ENCODE measurements around the gene RAPH1.

RAPH1 gene

DNA sequence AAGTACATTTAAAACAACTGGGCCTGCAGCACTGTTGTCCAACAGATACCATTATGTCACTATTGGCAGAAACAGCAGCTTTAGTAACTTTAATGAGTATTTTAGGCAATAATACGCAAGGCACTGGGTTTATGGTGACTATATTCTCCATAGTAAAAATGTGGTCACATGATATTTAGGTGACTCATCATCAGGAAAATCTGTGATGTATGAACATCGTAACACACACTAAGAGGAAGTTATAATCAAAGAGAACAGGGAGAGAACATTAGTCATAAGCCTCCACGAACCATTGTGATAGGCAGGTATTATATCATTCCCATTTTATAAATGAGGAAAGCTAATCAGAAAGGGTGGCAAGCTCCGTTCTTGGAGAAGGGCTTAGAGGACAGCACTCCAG lies 36.9 kb downstream of the RAPH1 start:
- Histone ChIP-seq H3K4me1 (ENCODE audit: control insufficient read depth in 1 of 2, insufficient read depth in 2 of 2, low read length in 2 of 2) (peaks cover 0 to 26% of the 10 kb centered on the region in 2 donors), H3K36me3 (ENCODE audit: control insufficient read depth in 1 of 2, insufficient read depth in 2 of 2, low read length in 2 of 2) (no peaks in the 10 kb centered on the region), H3K4me3 (ENCODE audit: low read depth in 1 of 2, low read length in 2 of 2) (no peak overlapping the region), H3K27me3 (ENCODE audit: control insufficient read depth in 1 of 2, insufficient read depth in 2 of 2, low read length in 2 of 2) (no peaks in the 10 kb centered on the region), H3K9ac (ENCODE audit: low read depth in 1 of 2, low read length in 2 of 2) (no peak overlapping the region), H3K27ac (ENCODE audit: low read depth, low read length) (no peak overlapping the region), H3K9me3 (ENCODE audit: control insufficient read depth in 1 of 2, low read length in 2 of 2) (no peaks in the 10 kb centered on the region)

DNA sequence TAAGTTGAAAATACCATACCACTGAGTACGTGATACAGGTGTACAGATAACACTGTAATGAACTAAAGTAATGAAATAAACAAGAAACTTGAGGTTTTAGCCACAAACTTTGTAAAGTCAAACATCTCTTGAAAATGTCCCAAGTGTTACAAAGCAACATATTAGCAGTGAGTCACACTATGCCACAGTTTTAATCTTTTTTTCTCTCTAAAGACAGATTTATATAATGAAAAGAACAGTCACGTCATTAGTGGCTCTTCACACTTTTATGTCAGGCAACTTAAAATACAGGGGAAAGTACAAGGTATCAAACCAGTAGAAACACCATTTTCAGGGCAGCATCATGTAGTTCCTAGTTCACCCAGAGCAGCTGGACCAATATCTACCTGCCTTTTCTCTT lies 42.1 kb downstream of the RAPH1 start:
- H3K4me1 ChIP-seq (ENCODE audit: control insufficient read depth in 1 of 2, insufficient read depth in 2 of 2, low read length in 2 of 2) = peaks cover 6 to 12% of the 10 kb centered on the region in 2 donors
- no peaks in the 10 kb centered on the region for H3K9me3 ChIP-seq (ENCODE audit: control insufficient read depth in 1 of 2, low read length in 2 of 2)
- no peaks in the 10 kb centered on the region for H3K27me3 ChIP-seq (ENCODE audit: control insufficient read depth in 1 of 2, insufficient read depth in 2 of 2, low read length in 2 of 2)
- peaks cover 0 to 5% of the 10 kb centered on the region in 2 donors for H3K36me3 ChIP-seq (ENCODE audit: control insufficient read depth in 1 of 2, insufficient read depth in 2 of 2, low read length in 2 of 2)
- H3K9ac ChIP-seq (ENCODE audit: low read depth in 1 of 2, low read length in 2 of 2) = no peak overlapping the region
- no peak overlapping the region for H3K4me3 ChIP-seq (ENCODE audit: low read depth in 1 of 2, low read length in 2 of 2)
- H3K27ac ChIP-seq (ENCODE audit: low read depth, low read length) = no peak overlapping the region

DNA sequence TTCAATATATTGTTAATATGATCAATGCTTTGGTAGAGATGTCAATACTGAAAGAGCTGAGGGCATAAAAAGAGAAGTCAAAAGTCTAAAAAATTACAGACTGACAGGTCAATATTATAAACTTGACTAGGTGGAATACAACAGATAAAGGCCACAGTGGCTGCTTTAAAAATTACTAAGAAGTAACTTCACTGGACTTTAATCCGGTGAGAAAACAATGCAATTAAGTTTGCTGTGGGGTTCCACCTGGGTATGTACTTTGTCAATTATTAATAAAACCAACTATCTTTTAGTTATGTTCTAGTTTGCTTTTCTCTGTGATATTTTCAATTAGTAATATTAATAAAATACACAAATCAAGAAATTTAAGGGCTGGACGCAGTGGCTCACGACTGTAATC lies 44.7 kb downstream of the RAPH1 start:
- Histone ChIP-seq H3K9ac (ENCODE audit: low read depth in 1 of 2, low read length in 2 of 2) (no peak overlapping the region), H3K36me3 (ENCODE audit: control insufficient read depth in 1 of 2, insufficient read depth in 2 of 2, low read length in 2 of 2) (peaks cover 0 to 5% of the 10 kb centered on the region in 2 donors), H3K9me3 (ENCODE audit: control insufficient read depth in 1 of 2, low read length in 2 of 2) (no peaks in the 10 kb centered on the region), H3K27ac (ENCODE audit: low read depth, low read length) (peak overlapping the region; percentile 50), H3K4me1 (ENCODE audit: control insufficient read depth in 1 of 2, insufficient read depth in 2 of 2, low read length in 2 of 2) (peaks cover 6 to 9% of the 10 kb centered on the region in 2 donors), H3K27me3 (ENCODE audit: control insufficient read depth in 1 of 2, insufficient read depth in 2 of 2, low read length in 2 of 2) (no peaks in the 10 kb centered on the region), H3K4me3 (ENCODE audit: low read depth in 1 of 2, low read length in 2 of 2) (no peak overlapping the region)

DNA sequence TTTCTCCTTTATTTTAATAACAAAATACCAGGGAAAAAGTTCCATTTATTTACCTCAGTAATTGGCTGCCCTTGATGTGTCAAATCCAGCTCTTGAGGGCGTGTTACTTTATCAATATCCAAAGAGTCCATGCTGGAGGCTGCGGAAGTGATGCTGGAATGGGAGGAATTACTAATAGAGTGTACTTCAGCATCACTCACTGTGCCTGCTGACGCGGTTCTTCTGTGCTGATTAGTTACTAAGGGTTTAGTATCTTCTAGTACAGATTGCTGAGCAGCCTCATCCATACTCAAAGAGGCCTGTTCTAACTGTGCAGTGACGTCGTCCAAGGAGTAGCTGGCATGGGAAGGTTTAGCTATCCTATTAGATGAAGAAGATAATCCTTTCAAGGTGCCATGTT lies 45.6 kb downstream of the RAPH1 start:
- H3K9me3 ChIP-seq (ENCODE audit: control insufficient read depth in 1 of 2, low read length in 2 of 2) = no peaks in the 10 kb centered on the region
- no peak overlapping the region for H3K9ac ChIP-seq (ENCODE audit: low read depth in 1 of 2, low read length in 2 of 2)
- no peak overlapping the region for H3K4me3 ChIP-seq (ENCODE audit: low read depth in 1 of 2, low read length in 2 of 2)
- H3K36me3 ChIP-seq (ENCODE audit: control insufficient read depth in 1 of 2, insufficient read depth in 2 of 2, low read length in 2 of 2) = peaks cover 0 to 5% of the 10 kb centered on the region in 2 donors
- no peaks in the 10 kb centered on the region for H3K27me3 ChIP-seq (ENCODE audit: control insufficient read depth in 1 of 2, insufficient read depth in 2 of 2, low read length in 2 of 2)
- peaks cover 6 to 9% of the 10 kb centered on the region in 2 donors for H3K4me1 ChIP-seq (ENCODE audit: control insufficient read depth in 1 of 2, insufficient read depth in 2 of 2, low read length in 2 of 2)
- peak overlapping the region; percentile 50 for H3K27ac ChIP-seq (ENCODE audit: low read depth, low read length)

DNA sequence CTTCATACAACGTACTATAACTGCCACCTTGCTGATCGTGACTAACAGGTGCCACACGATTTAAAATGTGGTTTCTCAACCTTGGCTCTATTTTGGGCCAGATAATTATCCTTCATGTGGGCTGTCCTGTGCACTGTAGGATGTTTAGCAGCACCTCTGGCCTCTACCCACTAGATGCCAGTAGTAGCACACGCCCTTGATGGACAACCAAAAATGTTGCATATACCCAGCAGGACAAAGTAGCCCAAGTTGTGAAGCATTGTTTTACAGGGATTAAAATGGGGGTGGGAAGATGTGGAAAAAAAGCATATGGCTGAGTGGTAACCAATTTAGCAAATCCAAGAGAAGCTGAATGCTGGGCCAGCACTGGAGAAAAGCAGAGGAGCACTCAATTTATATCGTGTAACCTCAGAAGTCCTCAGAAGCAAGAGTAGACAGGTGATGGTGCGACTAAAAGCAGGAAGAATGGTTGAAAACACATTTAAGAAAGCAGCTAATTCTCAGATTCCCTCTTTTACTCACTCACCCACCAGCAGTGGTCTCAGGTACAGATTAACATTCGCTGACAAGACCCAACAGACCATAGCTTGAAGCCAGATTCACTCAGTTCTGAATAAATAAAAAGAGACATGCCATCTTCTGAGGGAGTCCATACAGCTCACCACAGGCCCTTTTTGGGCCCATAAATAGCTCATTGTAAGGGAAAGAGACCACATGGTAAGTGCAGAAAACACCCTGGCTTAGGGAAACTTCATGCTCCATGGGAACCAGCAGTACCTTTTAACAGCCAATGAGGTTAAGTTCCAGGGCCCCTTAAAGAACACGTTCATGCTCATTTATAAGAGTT lies 50.6 kb downstream of the RAPH1 start:
- Histone ChIP-seq H3K27ac (ENCODE audit: low read depth, low read length) (no peak overlapping the region), H3K4me3 (ENCODE audit: low read depth in 1 of 2, low read length in 2 of 2) (no peak overlapping the region), H3K9ac (ENCODE audit: low read depth in 1 of 2, low read length in 2 of 2) (no peak overlapping the region), H3K36me3 (ENCODE audit: control insufficient read depth in 1 of 2, insufficient read depth in 2 of 2, low read length in 2 of 2) (peaks cover 0 to 4% of the 10 kb centered on the region in 2 donors), H3K9me3 (ENCODE audit: control insufficient read depth in 1 of 2, low read length in 2 of 2) (no peaks in the 10 kb centered on the region), H3K4me1 (ENCODE audit: control insufficient read depth in 1 of 2, insufficient read depth in 2 of 2, low read length in 2 of 2) (peaks cover under 1 to 1% of the 10 kb centered on the region in 2 donors), H3K27me3 (ENCODE audit: control insufficient read depth in 1 of 2, insufficient read depth in 2 of 2, low read length in 2 of 2) (no peaks in the 10 kb centered on the region)

DNA sequence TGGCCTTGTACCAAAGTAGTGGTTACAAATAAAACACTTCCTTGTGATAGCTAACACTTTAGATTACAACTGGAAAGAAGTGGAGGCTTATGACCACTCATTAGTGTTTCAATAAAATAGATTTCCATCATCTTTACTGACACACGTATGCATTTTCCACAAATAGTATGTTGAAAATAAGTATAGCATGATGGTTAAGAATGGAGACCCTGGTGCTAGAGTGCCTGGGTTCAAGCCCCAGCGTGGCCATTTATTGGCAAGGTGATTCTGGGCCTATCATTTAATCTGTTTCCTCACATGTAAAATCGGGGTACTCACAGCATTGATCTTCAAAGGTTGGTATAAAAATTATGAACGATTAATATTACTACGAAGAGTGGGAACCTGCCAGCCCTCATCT lies 54.5 kb downstream of the RAPH1 start:
- H3K27ac ChIP-seq (ENCODE audit: low read depth, low read length) = no peak overlapping the region
- H3K36me3 ChIP-seq (ENCODE audit: control insufficient read depth in 1 of 2, insufficient read depth in 2 of 2, low read length in 2 of 2) = peaks cover 0 to 3% of the 10 kb centered on the region in 2 donors
- no peaks in the 10 kb centered on the region for H3K27me3 ChIP-seq (ENCODE audit: control insufficient read depth in 1 of 2, insufficient read depth in 2 of 2, low read length in 2 of 2)
- H3K4me3 ChIP-seq (ENCODE audit: low read depth in 1 of 2, low read length in 2 of 2) = no peak overlapping the region
- H3K4me1 ChIP-seq (ENCODE audit: control insufficient read depth in 1 of 2, insufficient read depth in 2 of 2, low read length in 2 of 2) = no peaks in the 10 kb centered on the region
- H3K9me3 ChIP-seq (ENCODE audit: control insufficient read depth in 1 of 2, low read length in 2 of 2) = no peaks in the 10 kb centered on the region
- no peak overlapping the region for H3K9ac ChIP-seq (ENCODE audit: low read depth in 1 of 2, low read length in 2 of 2)

DNA sequence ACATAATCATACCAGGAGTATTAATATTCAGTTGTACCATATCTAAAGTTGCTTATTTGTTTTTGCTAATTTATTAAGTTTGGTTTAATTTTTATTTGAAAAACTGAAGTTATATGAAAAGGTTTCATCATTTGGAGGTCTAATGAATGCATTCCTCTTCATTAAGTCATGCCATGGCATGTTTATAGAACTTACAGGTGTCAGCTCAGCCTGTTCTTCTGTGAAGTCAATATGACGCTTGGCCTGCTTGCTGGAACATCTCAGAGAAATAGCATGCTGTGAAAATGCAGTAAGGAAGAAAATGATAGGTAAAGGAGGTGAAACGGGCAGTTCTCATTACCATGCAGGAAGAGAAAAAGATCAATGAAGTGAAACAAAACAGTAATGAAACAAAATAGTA lies 58.2 kb downstream of the RAPH1 start:
- Histone ChIP-seq H3K27me3 (ENCODE audit: control insufficient read depth in 1 of 2, insufficient read depth in 2 of 2, low read length in 2 of 2) (no peaks in the 10 kb centered on the region), H3K9ac (ENCODE audit: low read depth in 1 of 2, low read length in 2 of 2) (no peak overlapping the region), H3K9me3 (ENCODE audit: control insufficient read depth in 1 of 2, low read length in 2 of 2) (no peaks in the 10 kb centered on the region), H3K4me3 (ENCODE audit: low read depth in 1 of 2, low read length in 2 of 2) (no peak overlapping the region), H3K4me1 (ENCODE audit: control insufficient read depth in 1 of 2, insufficient read depth in 2 of 2, low read length in 2 of 2) (no peaks in the 10 kb centered on the region), H3K27ac (ENCODE audit: low read depth, low read length) (no peak overlapping the region), H3K36me3 (ENCODE audit: control insufficient read depth in 1 of 2, insufficient read depth in 2 of 2, low read length in 2 of 2) (no peaks in the 10 kb centered on the region)

DNA sequence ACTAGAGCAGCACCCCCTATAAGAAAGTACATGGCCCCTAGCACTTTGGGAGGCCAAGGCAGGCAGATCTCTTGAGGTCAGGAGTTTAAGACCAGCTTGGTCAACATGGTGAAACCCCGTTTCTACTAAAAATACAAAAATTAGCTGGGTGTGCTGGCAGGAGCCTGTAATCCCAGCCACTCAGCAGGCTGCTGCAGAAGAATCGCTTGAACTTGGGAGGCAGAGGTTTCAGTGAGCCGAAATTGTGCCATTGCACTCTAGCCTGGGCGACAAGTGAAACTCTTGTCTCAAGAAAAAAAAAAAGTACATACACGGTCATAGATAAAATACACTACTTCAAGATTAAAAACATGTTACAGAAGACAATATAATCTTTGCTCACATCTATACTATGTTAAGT lies 63.8 kb downstream of the RAPH1 start:
- Histone ChIP-seq H3K9me3 (ENCODE audit: control insufficient read depth in 1 of 2, low read length in 2 of 2) (no peaks in the 10 kb centered on the region), H3K4me1 (ENCODE audit: control insufficient read depth in 1 of 2, insufficient read depth in 2 of 2, low read length in 2 of 2) (peaks cover 7 to 20% of the 10 kb centered on the region in 2 donors)

DNA sequence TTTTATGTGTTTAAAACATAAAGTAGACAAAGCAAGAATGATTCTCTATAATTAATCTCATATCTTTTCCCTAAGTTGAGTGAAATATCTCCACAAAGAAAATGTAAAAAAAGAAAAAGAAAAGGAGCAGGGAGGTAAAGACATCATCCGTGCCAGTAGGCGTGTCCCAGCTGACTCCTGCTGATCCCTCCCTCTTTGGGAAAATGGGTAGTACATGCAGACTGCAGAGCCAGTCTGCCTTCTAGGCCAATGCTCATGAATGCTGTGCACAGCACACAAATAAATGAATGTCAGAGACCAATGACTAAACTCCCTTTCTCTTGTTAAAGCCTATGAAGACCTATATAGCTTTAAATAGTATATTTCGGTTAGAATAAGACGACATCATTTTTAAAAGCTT lies 64.7 kb downstream of the RAPH1 start:
- no peak overlapping the region for H3K9ac ChIP-seq (ENCODE audit: low read depth in 1 of 2, low read length in 2 of 2)
- no peak overlapping the region for H3K4me3 ChIP-seq (ENCODE audit: low read depth in 1 of 2, low read length in 2 of 2)
- no peak overlapping the region for H3K27ac ChIP-seq (ENCODE audit: low read depth, low read length)
- H3K4me1 ChIP-seq (ENCODE audit: control insufficient read depth in 1 of 2, insufficient read depth in 2 of 2, low read length in 2 of 2) = peaks cover 7 to 20% of the 10 kb centered on the region in 2 donors
- H3K36me3 ChIP-seq (ENCODE audit: control insufficient read depth in 1 of 2, insufficient read depth in 2 of 2, low read length in 2 of 2) = no peaks in the 10 kb centered on the region
- H3K27me3 ChIP-seq (ENCODE audit: control insufficient read depth in 1 of 2, insufficient read depth in 2 of 2, low read length in 2 of 2) = no peaks in the 10 kb centered on the region
- H3K9me3 ChIP-seq (ENCODE audit: control insufficient read depth in 1 of 2, low read length in 2 of 2) = no peaks in the 10 kb centered on the region

More for the DNA sequence above, 63.8 kb downstream of the RAPH1 start:
- Histone ChIP-seq H3K36me3 (ENCODE audit: control insufficient read depth in 1 of 2, insufficient read depth in 2 of 2, low read length in 2 of 2) (no peaks in the 10 kb centered on the region), H3K4me3 (ENCODE audit: low read depth in 1 of 2, low read length in 2 of 2) (no peak overlapping the region), H3K9ac (ENCODE audit: low read depth in 1 of 2, low read length in 2 of 2) (no peak overlapping the region), H3K27ac (ENCODE audit: low read depth, low read length) (no peak overlapping the region), H3K27me3 (ENCODE audit: control insufficient read depth in 1 of 2, insufficient read depth in 2 of 2, low read length in 2 of 2) (no peaks in the 10 kb centered on the region)

DNA sequence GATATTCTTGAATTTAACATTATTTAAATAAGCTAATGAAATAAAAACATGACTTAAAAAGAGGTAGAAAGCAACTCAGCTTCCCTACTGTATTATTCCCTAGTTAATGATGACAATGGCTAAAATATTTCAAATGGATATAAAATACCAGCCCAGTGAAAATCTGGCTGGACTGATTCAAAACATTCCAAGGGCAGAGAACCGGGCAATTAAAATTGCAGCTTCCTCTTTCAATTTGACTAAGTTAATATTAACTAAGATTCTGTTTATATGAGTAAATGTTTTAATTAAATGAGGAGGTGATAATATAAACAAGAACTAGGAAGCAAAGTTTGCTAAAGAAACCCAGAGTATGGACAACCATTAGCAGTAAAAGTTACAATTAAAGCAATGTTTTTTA lies 65.6 kb downstream of the RAPH1 start:
- H3K27ac ChIP-seq (ENCODE audit: low read depth, low read length) = no peak overlapping the region

More for the DNA sequence above, 65.6 kb downstream of the RAPH1 start:
- Histone ChIP-seq H3K9ac (ENCODE audit: low read depth in 1 of 2, low read length in 2 of 2) (no peak overlapping the region), H3K4me1 (ENCODE audit: control insufficient read depth in 1 of 2, insufficient read depth in 2 of 2, low read length in 2 of 2) (peaks cover 7 to 20% of the 10 kb centered on the region in 2 donors), H3K36me3 (ENCODE audit: control insufficient read depth in 1 of 2, insufficient read depth in 2 of 2, low read length in 2 of 2) (no peaks in the 10 kb centered on the region), H3K27me3 (ENCODE audit: control insufficient read depth in 1 of 2, insufficient read depth in 2 of 2, low read length in 2 of 2) (no peaks in the 10 kb centered on the region), H3K4me3 (ENCODE audit: low read depth in 1 of 2, low read length in 2 of 2) (no peak overlapping the region), H3K9me3 (ENCODE audit: control insufficient read depth in 1 of 2, low read length in 2 of 2) (no peaks in the 10 kb centered on the region)
